ENCODE results near the gene CTSK. TPM values are rescaled to one million over a fixed set of nuclear protein-coding genes. Genes with fewer than 3 reads are reported as not detected.

CTSK gene
- total RNA-seq, 1 donor from 2014 or later: 6.6 TPM

DNA sequence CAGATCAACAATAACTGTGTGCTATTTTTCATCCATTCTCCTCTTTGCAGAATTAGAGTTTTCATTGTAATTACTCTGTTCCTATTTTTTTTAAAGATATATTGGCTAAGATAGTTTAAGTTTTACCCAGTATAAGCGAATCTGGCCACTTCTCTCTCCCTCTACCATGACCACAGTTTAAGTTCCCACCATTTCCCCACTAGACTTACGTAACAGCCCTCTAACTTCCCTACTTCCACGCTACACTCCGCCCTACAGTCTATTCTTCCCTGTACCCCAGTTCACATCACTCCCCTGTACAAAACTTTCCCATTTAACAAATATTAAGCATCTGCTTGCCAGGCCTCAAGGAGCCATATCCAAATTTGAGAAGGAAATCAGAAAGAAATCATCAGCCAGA is 16.5 kb downstream of the CTSK start:
- Mint-ChIP-seq H3K27me3 (no peaks in the 10 kb centered on the region), H3K4me1 (ENCODE audit: low read depth) (no peaks in the 10 kb centered on the region), H3K36me3 (ENCODE audit: insufficient read depth) (no peaks in the 10 kb centered on the region), H3K4me3 (ENCODE audit: low read depth) (no peak overlapping the region), H3K27ac (peak overlapping the region; percentile 2), H3K9me3 (ENCODE audit: low read depth) (no peaks in the 10 kb centered on the region)
- TF ChIP-seq CTCF (IDR thresholded peaks at IDR 0.05; ENCODE audit: unreplicated experiment): no peak
- no peak for DNase-seq (ENCODE audit: low spot score, unreplicated experiment)

DNA sequence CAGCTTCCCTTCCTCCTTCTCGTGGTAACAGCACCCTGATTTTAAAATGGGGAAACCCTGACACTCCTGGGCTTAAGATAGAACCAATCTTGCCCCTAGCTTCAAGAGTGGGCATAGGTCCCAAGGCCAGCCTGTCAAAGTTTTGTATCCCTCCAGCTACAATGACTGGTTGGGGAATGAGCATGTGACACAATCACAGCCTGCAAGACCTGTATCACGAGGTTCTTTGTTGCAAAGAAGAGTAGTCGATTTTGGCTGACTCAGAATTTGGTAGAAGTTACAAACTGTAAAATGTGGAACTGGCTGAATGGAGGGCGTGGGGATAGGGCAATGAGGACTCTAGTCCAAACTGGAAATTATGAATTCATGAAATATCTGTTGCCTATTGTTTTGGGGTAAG is 18.7 kb downstream of the CTSK start:
- Mint-ChIP-seq H3K27ac (no peak overlapping the region), H3K4me1 (ENCODE audit: low read depth) (no peaks in the 10 kb centered on the region), H3K9me3 (ENCODE audit: low read depth) (no peaks in the 10 kb centered on the region), H3K4me3 (ENCODE audit: low read depth) (no peak overlapping the region), H3K27me3 (no peaks in the 10 kb centered on the region), H3K36me3 (ENCODE audit: insufficient read depth) (no peaks in the 10 kb centered on the region)
- no peak for DNase-seq (ENCODE audit: low spot score, unreplicated experiment)
- TF ChIP-seq CTCF (IDR thresholded peaks at IDR 0.05; ENCODE audit: unreplicated experiment): no peak

DNA sequence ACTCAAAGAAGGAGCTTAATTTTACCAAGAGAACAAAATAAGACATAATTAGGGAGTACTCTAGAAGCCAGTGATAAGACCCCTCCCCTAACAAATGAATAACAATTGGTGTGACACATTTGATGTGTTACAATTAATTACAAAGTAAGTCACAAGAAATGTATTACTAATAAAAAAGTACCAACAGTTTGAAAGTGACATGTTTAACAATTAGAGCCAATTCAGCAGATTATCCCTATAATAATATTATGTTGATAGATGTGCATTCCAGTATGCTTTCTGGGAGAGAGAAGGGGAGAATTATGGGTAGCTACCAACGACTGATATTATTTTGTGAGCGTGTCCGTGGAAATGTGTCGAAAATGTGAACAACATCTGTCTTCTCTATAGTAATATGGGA is 19.1 kb downstream of the CTSK start:
- Mint-ChIP-seq H3K27me3 (no peaks in the 10 kb centered on the region), H3K9me3 (ENCODE audit: low read depth) (no peaks in the 10 kb centered on the region), H3K36me3 (ENCODE audit: insufficient read depth) (no peaks in the 10 kb centered on the region), H3K27ac (no peak overlapping the region), H3K4me3 (ENCODE audit: low read depth) (no peak overlapping the region), H3K4me1 (ENCODE audit: low read depth) (no peaks in the 10 kb centered on the region)
- DNase-seq (ENCODE audit: low spot score, unreplicated experiment): no peak
- no peak for TF ChIP-seq CTCF (IDR thresholded peaks at IDR 0.05; ENCODE audit: unreplicated experiment)

GRCh38 chr1:150787455-150787854 is 20.6 kb downstream of the CTSK start:
- Mint-ChIP-seq H3K4me3 (ENCODE audit: low read depth) (no peak overlapping the region), H3K27me3 (no peaks in the 10 kb centered on the region), H3K4me1 (ENCODE audit: low read depth) (no peaks in the 10 kb centered on the region), H3K27ac (no peak overlapping the region), H3K9me3 (ENCODE audit: low read depth) (no peaks in the 10 kb centered on the region), H3K36me3 (ENCODE audit: insufficient read depth) (no peaks in the 10 kb centered on the region)
- TF ChIP-seq CTCF (IDR thresholded peaks at IDR 0.05; ENCODE audit: unreplicated experiment): no peak
- no peak for DNase-seq (ENCODE audit: low spot score, unreplicated experiment)

GRCh38 chr1:150780510-150780909 is 27.6 kb downstream of the CTSK start:
- H3K4me1 Mint-ChIP-seq (ENCODE audit: low read depth): no peaks in the 10 kb centered on the region

More at GRCh38 chr1:150780510-150780909, 27.6 kb downstream of the CTSK start:
- Mint-ChIP-seq H3K27me3 (no peaks in the 10 kb centered on the region), H3K36me3 (ENCODE audit: insufficient read depth) (peaks cover 4% of the 10 kb centered on the region), H3K9me3 (ENCODE audit: low read depth) (peaks cover 5% of the 10 kb centered on the region), H3K27ac (no peak overlapping the region), H3K4me3 (ENCODE audit: low read depth) (no peak overlapping the region)
- no peak for TF ChIP-seq CTCF (IDR thresholded peaks at IDR 0.05; ENCODE audit: unreplicated experiment)
- no peak for DNase-seq (ENCODE audit: low spot score, unreplicated experiment)

All from progenitor cell of endocrine pancreas (in vitro differentiated cells).